Measurements from ENCODE around the gene CCDC88C. TPM values are rescaled to one million over a fixed set of nuclear protein-coding genes. Genes with fewer than 3 reads are reported as not detected.

CCDC88C gene
- total RNA-seq, 1 donor from 2014 or later, result 48.2 TPM

GRCh38 chr14:91341751-91342154 lies 75.9 kb downstream of the CCDC88C start:
- H3K27me3 Mint-ChIP-seq (ENCODE audit: unreplicated experiment), result peaks cover 14% of the 10 kb centered on the region
- no peak overlapping the region for H3K4me3 Mint-ChIP-seq (ENCODE audit: unreplicated experiment)
- TF ChIP-seq, protein P1, sequence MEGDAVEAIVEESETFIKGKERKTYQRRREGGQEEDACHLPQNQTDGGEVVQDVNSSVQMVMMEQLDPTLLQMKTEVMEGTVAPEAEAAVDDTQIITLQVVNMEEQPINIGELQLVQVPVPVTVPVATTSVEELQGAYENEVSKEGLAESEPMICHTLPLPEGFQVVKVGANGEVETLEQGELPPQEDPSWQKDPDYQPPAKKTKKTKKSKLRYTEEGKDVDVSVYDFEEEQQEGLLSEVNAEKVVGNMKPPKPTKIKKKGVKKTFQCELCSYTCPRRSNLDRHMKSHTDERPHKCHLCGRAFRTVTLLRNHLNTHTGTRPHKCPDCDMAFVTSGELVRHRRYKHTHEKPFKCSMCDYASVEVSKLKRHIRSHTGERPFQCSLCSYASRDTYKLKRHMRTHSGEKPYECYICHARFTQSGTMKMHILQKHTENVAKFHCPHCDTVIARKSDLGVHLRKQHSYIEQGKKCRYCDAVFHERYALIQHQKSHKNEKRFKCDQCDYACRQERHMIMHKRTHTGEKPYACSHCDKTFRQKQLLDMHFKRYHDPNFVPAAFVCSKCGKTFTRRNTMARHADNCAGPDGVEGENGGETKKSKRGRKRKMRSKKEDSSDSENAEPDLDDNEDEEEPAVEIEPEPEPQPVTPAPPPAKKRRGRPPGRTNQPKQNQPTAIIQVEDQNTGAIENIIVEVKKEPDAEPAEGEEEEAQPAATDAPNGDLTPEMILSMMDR (IDR thresholded peaks at IDR 0.05; ENCODE audit: unreplicated experiment), result no peak
- H3K4me1 Mint-ChIP-seq (ENCODE audit: unreplicated experiment), result peaks cover 10% of the 10 kb centered on the region
- H3K27ac Mint-ChIP-seq (ENCODE audit: unreplicated experiment), result no peak overlapping the region
- DNase-seq (ENCODE audit: low spot score), result no peak
- no peaks in the 10 kb centered on the region for H3K9me3 Mint-ChIP-seq (ENCODE audit: unreplicated experiment)
- H3K36me3 Mint-ChIP-seq (ENCODE audit: low read depth, unreplicated experiment), result peaks cover 15% of the 10 kb centered on the region

GRCh38 chr14:91341334-91341733 lies 76.3 kb downstream of the CCDC88C start:
- no peaks in the 10 kb centered on the region for H3K9me3 Mint-ChIP-seq (ENCODE audit: unreplicated experiment)
- H3K27ac Mint-ChIP-seq (ENCODE audit: unreplicated experiment), result no peak overlapping the region
- H3K4me3 Mint-ChIP-seq (ENCODE audit: unreplicated experiment), result no peak overlapping the region
- H3K4me1 Mint-ChIP-seq (ENCODE audit: unreplicated experiment), result peaks cover 10% of the 10 kb centered on the region
- no peak for DNase-seq (ENCODE audit: low spot score)
- TF ChIP-seq, protein P1 (IDR thresholded peaks at IDR 0.05; ENCODE audit: unreplicated experiment), result no peak
- peaks cover 15% of the 10 kb centered on the region for H3K36me3 Mint-ChIP-seq (ENCODE audit: low read depth, unreplicated experiment)
- peaks cover 14% of the 10 kb centered on the region for H3K27me3 Mint-ChIP-seq (ENCODE audit: unreplicated experiment)

DNA sequence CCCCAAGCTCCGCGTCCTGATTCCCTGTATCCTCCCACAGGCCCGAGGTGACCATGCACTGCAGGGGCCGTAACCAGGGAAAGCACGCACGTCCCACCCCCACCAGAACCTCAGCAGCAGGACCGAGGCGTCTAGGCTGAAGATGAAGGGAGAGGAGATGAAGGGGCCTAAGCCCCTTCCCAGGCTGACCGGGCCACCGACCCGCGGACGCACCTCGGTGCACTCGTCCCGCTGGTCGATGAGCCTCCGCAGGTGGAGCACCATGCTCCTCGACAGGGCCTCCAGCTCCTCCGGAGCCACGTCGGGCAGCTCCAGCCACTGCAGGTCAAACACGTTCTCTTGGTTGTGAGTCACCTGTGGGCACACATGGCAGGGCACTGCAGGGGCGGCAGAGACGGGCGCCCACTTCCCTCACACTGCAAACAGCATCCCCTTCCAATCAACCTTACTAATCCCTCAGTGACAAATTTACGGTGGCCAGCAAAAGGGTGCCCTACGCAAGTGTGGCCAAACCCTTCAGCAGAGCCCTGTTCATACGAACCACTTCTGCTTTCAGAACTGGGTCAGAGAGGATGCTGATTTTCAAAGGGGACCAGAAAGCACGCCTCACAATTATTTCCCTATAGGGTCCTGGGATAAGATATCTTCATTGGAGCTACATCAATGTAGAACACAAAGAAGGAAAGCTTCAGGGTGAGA lies 77.8 kb downstream of the CCDC88C start:
- Mint-ChIP-seq H3K27me3 (ENCODE audit: unreplicated experiment) (peaks cover 14% of the 10 kb centered on the region), H3K27ac (ENCODE audit: unreplicated experiment) (no peak overlapping the region), H3K36me3 (ENCODE audit: low read depth, unreplicated experiment) (peaks cover 24% of the 10 kb centered on the region), H3K9me3 (ENCODE audit: unreplicated experiment) (no peaks in the 10 kb centered on the region), H3K4me3 (ENCODE audit: unreplicated experiment) (peak overlapping the region; percentile 33), H3K4me1 (ENCODE audit: unreplicated experiment) (peaks cover 5% of the 10 kb centered on the region)
- TF ChIP-seq, protein P1 (IDR thresholded peaks at IDR 0.05; ENCODE audit: unreplicated experiment), result no peak
- no peak for DNase-seq (ENCODE audit: low spot score)

DNA sequence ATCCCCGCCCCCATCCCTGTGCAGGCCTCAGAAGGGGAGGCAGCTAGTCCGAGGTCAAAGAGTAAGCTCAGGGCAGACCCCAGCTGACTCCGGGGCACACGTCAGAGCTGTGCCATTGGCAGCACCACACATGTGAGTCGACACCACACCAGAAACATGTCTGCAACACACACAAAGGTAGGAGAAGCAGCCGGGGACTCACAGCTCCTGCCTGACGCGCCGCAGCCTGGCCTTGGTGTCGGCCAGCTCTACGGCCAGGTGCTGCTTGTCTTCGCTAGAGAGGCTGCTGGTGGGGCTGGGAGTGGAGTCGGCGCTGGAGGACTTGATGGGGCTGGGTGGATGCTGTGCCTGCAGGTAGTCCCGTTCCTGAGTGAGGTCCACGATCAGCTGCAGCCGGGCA lies 78.5 kb downstream of the CCDC88C start:
- Mint-ChIP-seq H3K27ac (ENCODE audit: unreplicated experiment) (no peak overlapping the region), H3K9me3 (ENCODE audit: unreplicated experiment) (no peaks in the 10 kb centered on the region), H3K36me3 (ENCODE audit: low read depth, unreplicated experiment) (peaks cover 24% of the 10 kb centered on the region), H3K27me3 (ENCODE audit: unreplicated experiment) (peaks cover 13% of the 10 kb centered on the region), H3K4me1 (ENCODE audit: unreplicated experiment) (peaks cover 2% of the 10 kb centered on the region), H3K4me3 (ENCODE audit: unreplicated experiment) (no peak overlapping the region)
- no peak for DNase-seq (ENCODE audit: low spot score)
- TF ChIP-seq, protein P1 (IDR thresholded peaks at IDR 0.05; ENCODE audit: unreplicated experiment), result no peak

GRCh38 chr14:91338379-91338778 lies 79.2 kb downstream of the CCDC88C start:
- Mint-ChIP-seq H3K27me3 (ENCODE audit: unreplicated experiment) (peaks cover 13% of the 10 kb centered on the region), H3K27ac (ENCODE audit: unreplicated experiment) (no peak overlapping the region), H3K9me3 (ENCODE audit: unreplicated experiment) (no peaks in the 10 kb centered on the region), H3K4me3 (ENCODE audit: unreplicated experiment) (no peak overlapping the region), H3K4me1 (ENCODE audit: unreplicated experiment) (no peaks in the 10 kb centered on the region), H3K36me3 (ENCODE audit: low read depth, unreplicated experiment) (peaks cover 25% of the 10 kb centered on the region)
- TF ChIP-seq, protein P1 (IDR thresholded peaks at IDR 0.05; ENCODE audit: unreplicated experiment), result no peak
- no peak for DNase-seq (ENCODE audit: low spot score)

All from endothelial cell (in vitro differentiated cells).